ENCODE results near the gene TMEM35B.
A peak's percentile ranks its signal among the peaks of the same experiment; 100 is the strongest.
"Not testable (repeated sequence)": the region's sequence is repeated elsewhere in the genome, so short reads cannot be mapped to it uniquely, and the experiment has no call there.

TMEM35B gene

DNA sequence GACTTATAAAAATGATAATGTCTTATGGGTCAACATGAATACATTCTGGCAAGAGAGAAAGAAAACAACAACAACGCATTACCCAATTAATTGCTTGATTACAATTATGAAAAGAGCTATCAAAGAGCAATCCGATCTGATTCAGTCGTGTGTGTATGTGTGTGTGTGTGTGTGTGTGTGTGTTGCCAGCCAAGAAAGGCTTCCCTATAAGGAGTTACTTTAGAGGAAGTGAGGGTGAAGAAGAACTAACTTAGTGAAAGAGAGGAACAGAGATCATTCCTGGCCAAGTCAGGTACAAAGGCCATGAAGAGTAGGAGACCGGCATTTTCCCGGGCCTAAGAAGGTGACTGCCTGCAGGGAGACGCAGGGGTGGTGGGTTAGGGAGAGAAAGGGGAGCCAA is 9.4 kb downstream of the TMEM35B start:
- no peak for DNase-seq

DNA sequence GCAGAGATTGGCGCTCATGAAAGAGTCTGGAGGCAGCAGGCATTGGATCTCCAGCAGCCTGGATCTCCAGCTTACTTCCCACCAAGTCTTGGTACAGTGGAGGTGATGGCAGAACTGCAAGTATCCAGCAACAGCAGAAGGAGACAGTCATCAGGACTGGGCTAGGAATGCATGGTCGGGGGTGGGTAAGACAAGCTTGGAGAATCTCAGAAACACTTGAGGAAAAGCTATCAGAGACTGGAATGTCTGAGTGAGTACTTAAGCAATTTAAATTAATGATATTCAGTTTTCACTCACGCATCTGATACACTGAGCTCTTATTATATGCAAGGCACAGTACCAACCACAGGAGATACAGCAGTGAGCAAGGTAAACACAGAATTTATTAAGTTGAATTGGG is 9.8 kb downstream of the TMEM35B start:
- DNase-seq: no peak

DNA sequence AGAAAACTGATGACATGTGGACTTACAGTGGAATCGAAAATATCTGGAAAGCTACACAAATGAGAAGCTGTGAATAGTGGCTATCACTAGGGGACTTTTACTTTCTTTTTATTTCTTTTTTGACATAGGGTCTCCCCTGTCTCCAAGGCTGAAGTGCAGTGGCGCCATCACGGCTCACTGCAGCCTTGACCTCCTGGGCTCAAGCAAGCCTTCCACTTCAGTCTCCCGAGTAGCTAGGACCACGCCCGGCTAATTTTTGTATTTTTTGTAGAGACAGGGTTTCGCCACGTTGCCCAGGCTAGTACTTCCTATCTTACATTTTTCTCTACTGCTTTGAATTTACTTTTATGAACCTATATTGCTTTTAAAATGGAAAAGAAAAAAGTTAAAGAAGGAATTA is 10.5 kb downstream of the TMEM35B start:
- no peak for DNase-seq

DNA sequence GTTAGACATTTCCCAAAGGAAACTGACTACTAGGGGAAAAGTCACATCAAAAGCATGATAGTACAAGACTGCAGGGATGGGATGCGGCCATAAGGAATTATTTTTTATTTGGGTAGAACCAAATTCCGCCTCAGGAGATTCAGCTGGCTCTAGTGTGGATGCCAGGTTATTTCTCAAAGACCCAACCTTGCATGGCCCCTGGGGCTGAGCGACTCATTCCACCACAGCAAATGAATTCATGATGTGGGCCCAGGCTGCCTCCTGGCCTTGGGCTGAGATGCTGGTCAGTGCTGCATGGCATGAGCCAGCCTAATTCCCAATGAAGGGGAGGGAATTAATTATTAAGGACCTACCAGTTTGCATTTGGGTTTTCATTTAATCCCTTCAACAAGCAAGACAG is 11.8 kb downstream of the TMEM35B start:
- no peak for DNase-seq

DNA sequence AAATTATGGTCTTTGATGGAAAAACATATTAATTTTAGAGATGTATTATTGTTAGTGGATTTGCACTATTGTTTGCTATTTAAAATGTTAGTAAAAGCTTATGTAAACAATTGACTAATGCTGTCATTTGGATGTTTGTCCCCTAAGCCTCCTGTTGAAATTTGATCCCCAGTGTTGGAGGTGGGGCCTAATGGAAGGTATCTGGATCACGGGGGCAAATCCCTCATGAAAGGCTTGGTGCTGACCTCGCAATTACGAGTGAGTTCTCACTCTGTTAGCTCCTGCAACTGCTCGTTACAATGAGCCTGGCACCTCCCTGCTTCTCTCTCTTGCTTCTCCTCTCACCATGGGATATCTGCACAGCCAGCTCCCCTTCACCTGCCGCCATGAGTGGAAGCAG is 14.3 kb downstream of the TMEM35B start:
- peak; percentile 49 for DNase-seq

DNA sequence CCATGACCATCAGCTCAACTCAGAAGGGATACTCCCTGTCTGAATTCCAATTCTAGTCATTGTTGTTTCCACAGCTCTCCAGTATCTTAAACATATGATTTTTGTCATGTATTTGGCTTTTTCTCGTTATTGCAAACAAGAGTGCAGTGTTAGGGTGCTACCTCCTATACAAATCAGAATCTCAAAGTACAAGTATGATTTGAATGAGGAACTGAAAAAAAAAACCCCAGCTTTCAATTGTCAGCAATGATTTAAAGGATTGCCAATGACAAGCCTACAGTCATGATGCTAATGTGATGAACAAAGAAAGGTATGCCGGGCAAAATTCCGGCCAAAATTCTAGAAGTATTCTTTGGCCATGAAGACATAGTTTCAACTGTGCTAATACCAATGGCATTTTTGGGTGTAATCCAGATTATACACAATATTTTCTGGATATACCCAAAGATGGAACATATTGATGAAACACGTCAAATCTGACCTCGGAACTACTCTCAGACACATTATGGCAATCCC is 14.9 kb downstream of the TMEM35B start:
- no peak for DNase-seq

DNA sequence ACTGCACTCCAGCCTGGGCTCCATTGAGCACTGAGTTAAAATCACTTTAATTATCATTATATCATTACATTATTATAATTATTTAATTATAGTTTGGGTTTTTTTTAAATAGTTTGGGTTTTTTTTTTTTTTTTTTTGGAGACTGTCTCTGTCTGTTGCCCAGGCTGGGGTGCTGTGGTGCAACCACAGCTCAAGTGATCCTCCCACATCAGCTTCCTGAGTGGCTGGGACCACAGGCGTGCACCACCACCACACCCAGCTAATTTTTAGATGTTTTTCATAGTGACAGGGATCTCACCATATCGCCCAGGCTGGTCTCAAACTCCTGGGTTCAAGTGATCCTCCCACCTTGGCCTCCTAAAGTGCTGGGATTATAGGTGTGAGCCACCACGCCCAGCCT is 16.9 kb downstream of the TMEM35B start:
- not testable (repeated sequence) for DNase-seq

DNA sequence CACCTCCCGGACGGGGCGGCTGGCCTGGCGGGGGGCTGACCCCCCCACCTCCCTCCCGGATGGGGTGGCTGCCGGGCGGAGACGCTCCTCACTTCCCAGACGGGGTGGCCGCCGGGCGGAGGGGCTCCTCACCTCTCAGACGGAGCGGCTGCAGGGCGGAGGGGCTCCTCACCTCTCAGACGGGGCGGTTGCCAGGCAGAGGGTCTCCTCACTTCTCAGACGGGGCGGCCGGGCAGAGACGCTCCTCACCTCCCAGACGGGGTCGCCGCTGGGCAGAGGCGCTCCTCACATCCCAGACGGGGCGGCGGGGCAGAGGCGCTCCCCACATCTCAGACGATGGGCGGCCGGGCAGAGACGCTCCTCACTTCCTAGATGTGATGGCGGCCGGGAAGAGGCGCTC is 17.5 kb downstream of the TMEM35B start:
- DNase-seq: not testable (repeated sequence)

DNA sequence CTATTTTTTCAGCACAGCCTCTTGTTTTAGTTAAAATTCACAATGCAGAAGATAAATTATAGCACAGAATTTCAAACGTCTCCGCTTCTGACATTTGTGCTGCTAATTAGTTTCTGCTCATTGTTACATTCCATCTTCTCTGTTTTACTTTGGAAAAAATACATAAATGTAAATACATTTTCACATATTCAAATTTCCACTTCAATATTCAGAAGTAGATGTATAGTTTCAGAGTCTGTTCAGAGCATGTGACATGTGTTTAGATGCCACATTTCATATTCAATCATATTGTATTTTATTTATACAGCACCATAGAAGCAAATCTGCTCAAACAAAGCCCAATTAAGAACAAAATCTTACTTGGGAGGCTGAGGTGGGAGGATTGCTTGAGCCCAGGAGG is 19.6 kb downstream of the TMEM35B start:
- DNase-seq: no peak

DNA sequence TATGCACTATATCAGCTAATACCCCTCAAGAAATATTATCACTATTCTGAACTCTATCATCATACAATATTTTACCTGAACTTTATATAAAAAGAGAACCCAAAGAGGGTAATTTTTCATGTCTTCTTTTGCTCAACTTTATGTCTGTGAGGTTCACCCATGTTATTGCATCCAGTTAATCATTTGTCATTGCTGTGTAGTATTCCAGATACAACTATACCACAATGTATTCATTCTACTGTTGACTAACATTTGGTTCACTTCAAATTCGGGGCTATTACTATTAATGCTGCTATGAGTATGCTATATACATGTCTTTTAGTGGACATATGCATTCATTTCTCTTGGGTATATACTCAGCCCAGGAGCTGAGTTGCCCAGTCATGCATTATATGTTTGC is 34.7 kb downstream of the TMEM35B start:
- DNase-seq: no peak

DNA sequence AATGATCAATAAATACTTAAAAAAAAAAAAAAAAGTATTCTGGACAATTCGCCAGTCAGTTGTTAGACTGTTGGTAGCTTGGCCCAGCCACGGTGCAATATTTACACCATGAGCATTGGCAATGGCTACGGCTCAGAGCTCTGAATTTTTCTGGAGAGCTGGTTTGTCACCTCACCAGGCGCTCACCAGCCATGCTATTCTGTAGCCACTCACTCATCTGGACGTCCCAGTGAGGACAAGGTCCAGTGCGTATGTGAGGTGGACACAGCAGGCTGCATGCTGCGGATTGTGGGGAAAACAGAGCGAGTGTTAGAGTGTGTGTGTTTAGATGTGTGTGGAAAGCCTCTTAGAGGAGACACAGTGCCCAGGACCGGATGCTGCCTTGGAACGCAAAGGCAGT is 36.4 kb downstream of the TMEM35B start:
- DNase-seq: not testable (repeated sequence)

DNA sequence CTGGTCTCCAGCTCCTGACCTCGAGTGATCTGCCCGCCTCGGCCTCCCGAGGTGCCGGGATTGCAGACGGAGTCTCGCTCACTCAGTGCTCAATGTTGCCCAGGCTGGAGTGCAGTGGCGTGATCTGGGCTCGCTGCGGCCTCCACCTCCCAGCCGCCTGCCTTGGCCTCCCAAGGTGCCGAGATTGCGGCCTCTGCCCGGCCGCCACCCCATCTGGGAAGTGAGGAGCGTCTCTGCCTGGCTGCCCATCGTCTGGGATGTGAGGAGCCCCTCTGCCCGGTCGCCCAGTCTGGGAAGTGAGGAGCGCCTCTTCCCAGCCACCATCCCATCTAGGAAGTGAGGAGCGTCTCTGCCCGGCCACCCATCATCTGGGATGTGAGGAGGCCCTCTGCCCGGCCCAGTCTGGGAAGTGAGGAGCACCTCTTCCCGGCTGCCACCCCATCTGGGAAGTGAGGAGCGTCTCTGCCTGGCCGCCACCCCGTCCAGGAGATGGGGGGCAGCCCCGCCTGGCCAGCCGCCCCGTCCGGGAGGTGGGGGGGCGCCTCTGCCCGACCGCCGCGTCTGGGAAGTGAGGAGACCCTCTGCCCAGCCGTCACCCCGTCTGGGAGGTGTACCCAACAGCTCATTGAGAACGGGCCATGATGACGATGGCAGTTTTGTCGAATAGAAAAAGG is 37.4 kb downstream of the TMEM35B start:
- not testable (repeated sequence) for DNase-seq

DNA sequence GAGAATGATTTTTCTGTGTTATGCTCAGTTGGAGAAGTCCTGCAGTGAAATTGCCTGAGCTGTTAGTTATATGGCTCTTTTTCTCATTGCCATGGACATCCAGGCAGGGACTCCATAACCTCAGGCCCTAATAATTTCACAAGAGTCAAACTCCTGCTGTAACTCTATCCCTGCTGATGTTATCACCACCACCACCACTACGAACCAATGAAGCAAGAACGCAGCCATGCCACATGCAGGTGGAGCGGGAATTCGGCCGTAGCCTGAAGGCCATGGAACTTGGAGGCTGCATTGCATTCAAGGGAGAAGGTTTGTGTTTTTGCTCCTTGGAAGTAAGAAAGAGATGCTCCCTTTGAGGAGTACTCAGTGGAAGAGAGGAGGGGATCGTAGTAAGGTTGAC is 38.9 kb downstream of the TMEM35B start:
- no peak for DNase-seq

DNA sequence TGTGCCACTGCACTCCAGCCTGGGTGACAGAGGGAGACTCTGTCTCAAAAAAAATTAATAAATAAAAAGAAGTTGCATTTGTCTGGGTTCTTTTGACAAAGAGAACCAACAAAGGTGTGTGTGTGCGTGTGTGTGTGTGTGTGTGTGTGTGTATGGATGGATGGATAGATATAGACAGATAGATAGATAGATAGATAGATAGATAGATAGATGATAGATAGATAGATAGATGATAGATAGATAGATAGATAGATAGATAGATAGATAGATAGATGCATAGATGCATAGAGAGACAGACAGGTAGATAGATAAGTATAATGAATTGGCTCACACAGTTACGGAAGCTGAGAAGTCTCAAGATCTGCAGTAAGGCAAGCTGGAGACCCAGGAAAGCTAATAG is 43.3 kb downstream of the TMEM35B start:
- not testable (repeated sequence) for DNase-seq
